HEK293 (cell line): ENCODE measurements around the gene RWDD1.
A peak's percentile ranks its signal among the peaks of the same experiment; 100 is the strongest.
"Not testable (repeated sequence)": the region's sequence is repeated elsewhere in the genome, so short reads cannot be mapped to it uniquely, and the experiment has no call there.

Experiments used
- CTCF ChIA-PET: fragments of 350-600 bp; formaldehyde crosslinking; extraction: SDS; loops from one replicate; lab custom pipeline; 2021; ENCODE audit warnings: antibody characterized with exemption; lab: Yijun Ruan, JAX
- POLR2A ChIA-PET: fragments of 300-600 bp; formaldehyde crosslinking; extraction: SDS; loops from one replicate; lab custom pipeline; 2020; ENCODE audit warnings: antibody characterized with exemption, inconsistent platforms; lab: Yijun Ruan, JAX
- H3K27ac ChIP-seq: fragments of 200-500 bp; sonication (Bioruptor generic); 2 replicates; pipeline ENCODE4 v1.5.1; 2014; ENCODE audit warnings: low read depth, low read length, control low read depth, inconsistent platforms; ENCODE audit errors: extremely low read depth
- H3K36me3 ChIP-seq, 2 experiments: fragments of 200-500 bp in 1 of 2; sonication (Bioruptor generic) in 1 of 2; 1 replicate in 1 of 2; 2 replicates in 1 of 2; pipeline ENCODE4 v1.5.1; 2014 to 2017; ENCODE audit warnings: inconsistent platforms in 2 of 2, low read length in 2 of 2; ENCODE audit not compliant: control insufficient read depth in 2 of 2, insufficient read depth in 1 of 2
- H3K4me1 ChIP-seq: fragments of 200-500 bp; sonication (Bioruptor generic); 2 replicates; pipeline ENCODE4 v1.5.1; 2014; ENCODE audit warnings: mild to moderate bottlenecking, low read length, inconsistent platforms; ENCODE audit not compliant: control insufficient read depth, insufficient read depth
- H3K4me3 ChIP-seq: 2 replicates; pipeline ENCODE4 v1.5.1; 2011; ENCODE audit warnings: low read depth, mild to moderate bottlenecking, control low read depth, low read length, moderate library complexity
- H3K9me3 ChIP-seq: fragments of 200-500 bp; sonication (Bioruptor generic); 2 replicates; pipeline ENCODE4 v1.5.1; 2014; ENCODE audit warnings: low read depth, low read length, inconsistent platforms; ENCODE audit not compliant: control insufficient read depth, insufficient read depth
- BCL6B ChIP-seq: fragments of 450-650 bp; formaldehyde crosslinking; IDR thresholded peaks from 2 replicates; pipeline ENCODE4 v1.5.1; 2017; ENCODE audit warnings: missing biosample characterization, missing genetic modification characterization
- GFI1B ChIP-seq: fragments of 450-650 bp; formaldehyde crosslinking; IDR thresholded peaks from 2 replicates; pipeline ENCODE4 v1.5.1; 2016; ENCODE audit warnings: missing biosample characterization, missing genetic modification characterization
- KLF16 ChIP-seq: fragments of 450-650 bp; formaldehyde crosslinking; IDR thresholded peaks from 2 replicates; pipeline ENCODE4 v1.5.1; 2017; ENCODE audit warnings: missing biosample characterization, missing genetic modification characterization
- SCRT1 ChIP-seq: fragments of 450-650 bp; formaldehyde crosslinking; IDR thresholded peaks from 2 replicates; pipeline ENCODE4 v1.5.1; 2016; ENCODE audit warnings: missing biosample characterization, missing genetic modification characterization, borderline replicate concordance
- SCRT2 ChIP-seq: fragments of 450-650 bp; formaldehyde crosslinking; IDR thresholded peaks from 2 replicates; pipeline ENCODE4 v1.5.1; 2016; ENCODE audit warnings: missing biosample characterization, missing genetic modification characterization
- SETDB1 ChIP-seq: IDR thresholded peaks from one replicate; pipeline ENCODE4 v1.6.1; 2017; ENCODE audit warnings: mild to moderate bottlenecking, low read length, moderate library complexity, mixed read lengths; ENCODE audit not compliant: insufficient read length
- TCF7L2 ChIP-seq: IDR thresholded peaks from 2 replicates; pipeline ENCODE4 v1.6.1; 2011; ENCODE audit warnings: low read depth, mild to moderate bottlenecking, inconsistent platforms, low read length, moderate library complexity, borderline replicate concordance
- ZBTB21 ChIP-seq: fragments of 450-650 bp; formaldehyde crosslinking; IDR thresholded peaks from 2 replicates; pipeline ENCODE4 v1.5.1; 2017; ENCODE audit warnings: missing biosample characterization, missing genetic modification characterization
- ZFP69B ChIP-seq: fragments of 450-650 bp; formaldehyde crosslinking; IDR thresholded peaks from 2 replicates; pipeline ENCODE4 v1.5.1; 2016; ENCODE audit warnings: missing biosample characterization, missing genetic modification characterization
- ZNF146 ChIP-seq: fragments of 450-650 bp; formaldehyde crosslinking; IDR thresholded peaks from 2 replicates; pipeline ENCODE4 v1.5.1; 2016; ENCODE audit warnings: missing biosample characterization, missing genetic modification characterization
- ZNF174 ChIP-seq: fragments of 450-650 bp; formaldehyde crosslinking; IDR thresholded peaks from 2 replicates; pipeline ENCODE4 v1.5.0; 2017; ENCODE audit warnings: missing biosample characterization, mild to moderate bottlenecking, missing genetic modification characterization
- ZNF211 ChIP-seq: fragments of 450-650 bp; formaldehyde crosslinking; IDR thresholded peaks from 2 replicates; pipeline ENCODE4 v1.5.1; 2016; ENCODE audit warnings: low read depth, missing biosample characterization, missing genetic modification characterization
- ZNF221 ChIP-seq: fragments of 450-650 bp; formaldehyde crosslinking; IDR thresholded peaks from 2 replicates; pipeline ENCODE4 v1.5.1; 2017; ENCODE audit warnings: missing biosample characterization, missing genetic modification characterization, borderline replicate concordance
- ZNF24 ChIP-seq: fragments of 450-650 bp; formaldehyde crosslinking; IDR thresholded peaks from 2 replicates; pipeline ENCODE4 v1.5.1; 2016; ENCODE audit warnings: missing biosample characterization, missing genetic modification characterization
- ZNF26 ChIP-seq: fragments of 450-650 bp; formaldehyde crosslinking; IDR thresholded peaks from 2 replicates; pipeline ENCODE4 v1.5.1; 2016; ENCODE audit warnings: missing biosample characterization, missing genetic modification characterization
- ZNF280C ChIP-seq: fragments of 450-650 bp; formaldehyde crosslinking; IDR thresholded peaks from 2 replicates; pipeline ENCODE4 v1.5.1; 2016; ENCODE audit warnings: missing biosample characterization, missing genetic modification characterization
- ZNF555 ChIP-seq: fragments of 450-650 bp; formaldehyde crosslinking; conservative IDR thresholded peaks from 2 replicates; pipeline ENCODE4 v1.5.1; 2017; ENCODE audit warnings: missing biosample characterization, mild to moderate bottlenecking, missing genetic modification characterization, inconsistent platforms
- ZNF561 ChIP-seq: fragments of 450-650 bp; IDR thresholded peaks from 2 replicates; pipeline ENCODE4 v1.5.1; 2018; ENCODE audit warnings: missing biosample characterization, missing genetic modification characterization, borderline replicate concordance
- ZNF624 ChIP-seq: fragments of 450-650 bp; formaldehyde crosslinking; IDR thresholded peaks from 2 replicates; pipeline ENCODE4 v1.5.1; 2017; ENCODE audit warnings: missing biosample characterization, missing genetic modification characterization
- ZNF626 ChIP-seq: fragments of 450-650 bp; sonication (Bioruptor Pico); formaldehyde crosslinking; IDR thresholded peaks from 2 replicates; pipeline ENCODE4 v1.5.1; 2018; ENCODE audit warnings: missing biosample characterization, missing genetic modification characterization, inconsistent platforms
- ZNF629 ChIP-seq: fragments of 450-650 bp; formaldehyde crosslinking; IDR thresholded peaks from 2 replicates; pipeline ENCODE4 v1.5.1; 2017; ENCODE audit warnings: missing biosample characterization, missing genetic modification characterization
- ZNF639 ChIP-seq: fragments of 450-650 bp; formaldehyde crosslinking; IDR thresholded peaks from 2 replicates; pipeline ENCODE4 v1.5.1; 2016; ENCODE audit warnings: missing biosample characterization, missing genetic modification characterization
- ZNF777 ChIP-seq: fragments of 450-650 bp; formaldehyde crosslinking; IDR thresholded peaks from 2 replicates; pipeline ENCODE4 v1.5.1; 2017; ENCODE audit warnings: missing biosample characterization, missing genetic modification characterization, borderline replicate concordance
- ZNF792 ChIP-seq: fragments of 450-650 bp; formaldehyde crosslinking; IDR thresholded peaks from 2 replicates; pipeline ENCODE4 v1.5.1; 2016; ENCODE audit warnings: missing biosample characterization, missing genetic modification characterization

The RWDD1 gene

GRCh38 chr6:116596815-116597214, 25.5 kb downstream of the RWDD1 start (continued):
- no peak for TF ChIP-seq BCL6B (tag by site-specific recombination)

- H3K9me3 ChIP-seq, POLR2A ChIA-PET, H3K27ac ChIP-seq, H3K4me3 ChIP-seq, CTCF ChIA-PET, H3K4me1 ChIP-seq: not testable (repeated sequence)
- H3K36me3 ChIP-seq = peaks cover 0 to 11% of the 10 kb centered on the region in 2 experiments; a peak in 1 of 3 replicates
- peak; percentile 17 for TF ChIP-seq SETDB1
These were observed 32.6 kb downstream of the RWDD1 start for GRCh38 chr6:116603916-116604315.

- H3K9me3 ChIP-seq, CTCF ChIA-PET, H3K4me3 ChIP-seq, POLR2A ChIA-PET, H3K4me1 ChIP-seq, H3K27ac ChIP-seq: not testable (repeated sequence)
- H3K36me3 ChIP-seq = peaks cover 0 to 11% of the 10 kb centered on the region in 2 experiments; a peak in 1 of 3 replicates
- TF ChIP-seq ZNF146 = peak; percentile 97
- peak; percentile 96 for TF ChIP-seq ZNF24
- TF ChIP-seq SCRT2 = peak; percentile 80
- TF ChIP-seq ZBTB21 = peak; percentile 48; the same call in 1 of the 2 replicates
- TF ChIP-seq ZNF629 (tag by site-specific recombination) = peak; percentile 53
- peak; percentile 54; the same call in 1 of the 2 replicates for TF ChIP-seq ZNF639 (tag by site-specific recombination)
- TF ChIP-seq ZFP69B = 0 out of 2 replicates have a peak, but pooled peaks have one; percentile 24
These were observed 33.6 kb downstream of the RWDD1 start for GRCh38 chr6:116604868-116605267.

GRCh38 chr6:116605935-116606334, 34.6 kb downstream of the RWDD1 start:
- H3K4me3 ChIP-seq = no peak overlapping the region
- no peak overlapping the region for H3K27ac ChIP-seq
- ChIA-PET POLR2A (no interaction called here), CTCF (no interaction called here)
- no peaks in the 10 kb centered on the region for H3K9me3 ChIP-seq
- no peaks in the 10 kb centered on the region for H3K4me1 ChIP-seq
- peaks cover 0 to 10% of the 10 kb centered on the region in 2 experiments; a peak in 1 of 3 replicates for H3K36me3 ChIP-seq
- TF ChIP-seq ZNF626 (tag by site-specific recombination) = no peak
- TF ChIP-seq ZNF26 = no peak
- TF ChIP-seq KLF16 (tag by site-specific recombination) = no peak
- no peak for TF ChIP-seq ZNF174
- no peak for TF ChIP-seq ZNF211 (tag by site-specific recombination)
- no peak for TF ChIP-seq ZNF561 (tag by site-specific recombination)
- TF ChIP-seq ZNF280C (tag by site-specific recombination) = no peak
- TF ChIP-seq ZNF792 (tag by site-specific recombination) = no peak
- TF ChIP-seq TCF7L2 = no peak
- no peak for TF ChIP-seq GFI1B (tag by site-specific recombination)
- TF ChIP-seq ZNF221 (tag by site-specific recombination) = no peak
- TF ChIP-seq SCRT1 (tag by site-specific recombination) = no peak
- no peak for TF ChIP-seq ZNF624 (tag by site-specific recombination)
- TF ChIP-seq ZNF555 (tag by site-specific recombination) = no peak
- TF ChIP-seq ZNF777 (tag by site-specific recombination) = no peak
